Hepatocyte (in vitro differentiated cells): ENCODE results near the gene EVI2B. TPM values are rescaled to one million over a fixed set of nuclear protein-coding genes. Genes with fewer than 3 reads are reported as not detected.

ENCODE experiments used
- DNase-seq: peaks from one replicate; pipeline ENCODE4 v3.0.0-alpha.2; 2016; ENCODE audit warnings: low spot score
- H2AFZ ChIP-seq: fragments of 200-600 bp; sonication (generic); 2 replicates; pipeline ENCODE4 v1.6.0; 2016; ENCODE audit warnings: antibody characterized with exemption, mild to moderate bottlenecking
- H3K27ac ChIP-seq: fragments of 200-600 bp; sonication (generic); 2 replicates; pipeline ENCODE4 v1.5.1; 2016; ENCODE audit warnings: mild to moderate bottlenecking
- H3K27me3 ChIP-seq: fragments of 200-600 bp; sonication (generic); 2 replicates; pipeline ENCODE4 v1.6.1; 2016
- H3K36me3 ChIP-seq: fragments of 200-600 bp; sonication (generic); replicated peaks from 2 replicates; pipeline ENCODE4 v1.5.1; 2016; ENCODE audit warnings: low read depth; ENCODE audit not compliant: insufficient read depth
- H3K4me1 ChIP-seq: fragments of 200-600 bp; sonication (generic); 2 replicates; pipeline ENCODE4 v1.5.1; 2016; ENCODE audit warnings: mild to moderate bottlenecking, moderate library complexity; ENCODE audit not compliant: insufficient read depth
- H3K4me2 ChIP-seq: fragments of 200-600 bp; sonication (generic); 2 replicates; pipeline ENCODE4 v1.6.0; 2016
- H3K4me3 ChIP-seq: fragments of 200-600 bp; sonication (generic); 2 replicates; pipeline ENCODE4 v1.5.1; 2016; ENCODE audit warnings: mild to moderate bottlenecking
- H3K79me2 ChIP-seq: fragments of 200-600 bp; sonication (generic); 2 replicates; pipeline ENCODE4 v1.6.0; 2017; ENCODE audit warnings: mild to moderate bottlenecking
- H3K9me2 ChIP-seq: fragments of 200-600 bp; sonication (generic); replicated peaks from 2 replicates; pipeline ENCODE4 v1.6.0; 2017; ENCODE audit warnings: mild to moderate bottlenecking; ENCODE audit not compliant: insufficient read depth
- H3K9me3 ChIP-seq: fragments of 200-600 bp; sonication (generic); 2 replicates; pipeline ENCODE4 v1.5.1; 2016; ENCODE audit warnings: low read depth, mild to moderate bottlenecking
- H4K20me1 ChIP-seq: fragments of 200-600 bp; sonication (generic); 2 replicates; pipeline ENCODE4 v1.6.0; 2016; ENCODE audit warnings: mild to moderate bottlenecking; ENCODE audit not compliant: insufficient read depth, poor library complexity, severe bottlenecking
- CTCF ChIP-seq: fragments of 200-600 bp; sonication (generic); IDR thresholded peaks from 2 replicates; pipeline ENCODE4 v1.5.1; 2016; ENCODE audit warnings: antibody characterized with exemption, mild to moderate bottlenecking; ENCODE audit not compliant: poor library complexity
- EZH2 ChIP-seq: fragments of 200-600 bp; sonication (generic); IDR thresholded peaks from 2 replicates; pipeline ENCODE4 v1.6.1; 2016; ENCODE audit warnings: antibody characterized with exemption, mild to moderate bottlenecking, borderline replicate concordance
- EZH2phosphoT487 ChIP-seq: fragments of 200-600 bp; sonication (generic); IDR thresholded peaks from one replicate; pipeline ENCODE4 v1.6.1; 2018; ENCODE audit warnings: antibody characterized with exemption, mild to moderate bottlenecking, low read depth, moderate library complexity; ENCODE audit not compliant: unreplicated experiment, severe bottlenecking
- WGBS: methylation state at CpG from one replicate; pipeline ENCODE4 v1.1.6; 2016; ENCODE audit warnings: low lambda C conversion rate; ENCODE audit errors: missing lambda C conversion rate; 5-methylcytosine and 5-hydroxymethylcytosine counted together
- polyA plus RNA-seq: library from polyadenylated mRNA; unstranded; fragments of >200 nt; fragmentation: Nextera tagmentation; extraction: Ambion mirVana; gene quantifications from 2 replicates; pipeline ENCODE4 v1.2.1, GENCODE V29; 2016
- total RNA-seq: library from RNA; depleted of rRNA; stranded (reverse); fragments of >200 nt; gene quantifications from 2 replicates; pipeline ENCODE4 v1.2.3, GENCODE V29; 2014

EVI2B gene, protein sequence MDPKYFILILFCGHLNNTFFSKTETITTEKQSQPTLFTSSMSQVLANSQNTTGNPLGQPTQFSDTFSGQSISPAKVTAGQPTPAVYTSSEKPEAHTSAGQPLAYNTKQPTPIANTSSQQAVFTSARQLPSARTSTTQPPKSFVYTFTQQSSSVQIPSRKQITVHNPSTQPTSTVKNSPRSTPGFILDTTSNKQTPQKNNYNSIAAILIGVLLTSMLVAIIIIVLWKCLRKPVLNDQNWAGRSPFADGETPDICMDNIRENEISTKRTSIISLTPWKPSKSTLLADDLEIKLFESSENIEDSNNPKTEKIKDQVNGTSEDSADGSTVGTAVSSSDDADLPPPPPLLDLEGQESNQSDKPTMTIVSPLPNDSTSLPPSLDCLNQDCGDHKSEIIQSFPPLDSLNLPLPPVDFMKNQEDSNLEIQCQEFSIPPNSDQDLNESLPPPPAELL
- total RNA-seq (not detected in 2 replicates), polyA plus RNA-seq (0.34 TPM in 1 of 2 replicates, not detected in the other)

GRCh38 chr17:31313982-31314781 is at the start of gene EVI2B:
Gene EVI2B, minus strand, starts transcription at chr17:31314054. Its CDS starts 8,445 bp downstream, at chr17:31305609.
- H3K27me3 ChIP-seq, result no peaks in the 10 kb centered on the region
- H3K9me2 ChIP-seq, result no peaks in the 10 kb centered on the region
- H3K4me3 ChIP-seq, result no peak within 1 kb of the TSS
- TF ChIP-seq EZH2 (no peak), CTCF (no peak), EZH2phosphoT487 (no peak)
- H3K79me2 ChIP-seq, result no peaks in the 10 kb centered on the region
- no peaks in the 10 kb centered on the region for H4K20me1 ChIP-seq
- H3K4me1 ChIP-seq, result no peaks in the 10 kb centered on the region
- 86% methylated on average over 3 of the region's 3 CpGs for WGBS
- no peak within 1 kb of the TSS for H3K27ac ChIP-seq
- H3K4me2 ChIP-seq, result no peak within 1 kb of the TSS
- no peak within 1 kb of the TSS for H2AFZ ChIP-seq
- no peaks in the 10 kb centered on the region for H3K9me3 ChIP-seq
- no peaks in the 10 kb centered on the region for H3K36me3 ChIP-seq
- no peak for DNase-seq

GRCh38 chr17:31357839-31358394 is 44.1 kb upstream of the EVI2B start:
- Histone ChIP-seq H3K27me3 (no peaks in the 10 kb centered on the region), H3K36me3 (no peaks in the 10 kb centered on the region), H3K4me1 (no peaks in the 10 kb centered on the region), H3K9me3 (no peaks in the 10 kb centered on the region), H3K79me2 (no peaks in the 10 kb centered on the region), H3K27ac (no peak overlapping the region), H3K4me3 (no peak overlapping the region), H4K20me1 (no peaks in the 10 kb centered on the region), H2AFZ (no peak overlapping the region), H3K9me2 (no peaks in the 10 kb centered on the region), H3K4me2 (no peak overlapping the region)
- WGBS, result 89% methylated on average over 3 of the region's 3 CpGs
- TF ChIP-seq EZH2phosphoT487 (no peak), EZH2 (no peak), CTCF (no peak)
- no peak for DNase-seq

GRCh38 chr17:31357091-31357490 is 43.2 kb upstream of the EVI2B start:
- no peak for TF ChIP-seq CTCF
- no peak for TF ChIP-seq EZH2
- TF ChIP-seq EZH2phosphoT487, result no peak
- Histone ChIP-seq H3K27me3 (no peaks in the 10 kb centered on the region), H3K27ac (no peak overlapping the region), H3K4me2 (no peak overlapping the region), H3K4me1 (no peaks in the 10 kb centered on the region), H3K9me2 (no peaks in the 10 kb centered on the region), H4K20me1 (no peaks in the 10 kb centered on the region), H3K9me3 (no peaks in the 10 kb centered on the region), H3K79me2 (no peaks in the 10 kb centered on the region), H3K4me3 (no peak overlapping the region), H3K36me3 (no peaks in the 10 kb centered on the region), H2AFZ (no peak overlapping the region)
- no peak for DNase-seq
- 81% methylated on average over 2 of the region's 2 CpGs for WGBS
